A549 (cell line): ENCODE data around the gene AUTS2. TPM values are rescaled to one million over a fixed set of nuclear protein-coding genes. Genes with fewer than 3 reads are reported as not detected.

ENCODE experiments used
- ATAC-seq, 2 experiments: fragments of 200-7000 bp in 1 of 2; fragments of >200 bp in 1 of 2; cut with Nextera tagmentation in 1 of 2; cut with Tn5 transposase in 1 of 2; 3 replicates each; pipeline versions ENCODE4 v1.8.0 to v1.9.1; 2018 to 2020; ENCODE audit warnings: mild to moderate bottlenecking in 1 of 2, moderate library complexity in 1 of 2
- CTCF ChIA-PET: fragments of 300-600 bp; sonication (Branson Sonifier 250); formaldehyde crosslinking; extraction: SDS; loops from one replicate; lab custom pipeline; 2021; ENCODE audit warnings: antibody characterized with exemption, inconsistent platforms; lab: Yijun Ruan, JAX
- POLR2A ChIA-PET: fragments of 350-600 bp; formaldehyde crosslinking; extraction: SDS; loops from one replicate; lab custom pipeline; 2021; ENCODE audit warnings: antibody characterized with exemption, inconsistent platforms; lab: Yijun Ruan, JAX
- DNase-seq, 2 experiments: peaks; one replicate each; pipeline versions ENCODE4 v3.0.0 to v3.0.0-alpha.2; 2011 to 2016; ENCODE audit warnings: low read depth in 1 of 2, low spot score in 1 of 2
- FAIRE-seq: peaks from 2 replicates; lab custom pipeline; 2011; peaks lifted over from hg19 to GRCh38; lab: Jason Lieb, UNC
- H3K27ac ChIP-seq, 2 experiments: fragments of >200 bp; sonication (Bioruptor Twin); formaldehyde crosslinking; 3 replicates each; pipeline ENCODE4 v1.5.1; 2016 to 2017
- H3K4me1 ChIP-seq: fragments of >200 bp; sonication (Bioruptor Twin); formaldehyde crosslinking; 3 replicates; pipeline ENCODE4 v1.6.1; 2016
- H3K4me2 ChIP-seq: fragments of >200 bp; sonication (Bioruptor Twin); formaldehyde crosslinking; 3 replicates; pipeline ENCODE4 v1.6.1; 2016
- H3K4me3 ChIP-seq: fragments of >200 bp; sonication (Bioruptor Twin); formaldehyde crosslinking; 3 replicates; pipeline ENCODE4 v1.5.1; 2016
- H3K9me3 ChIP-seq: fragments of >200 bp; sonication (Bioruptor Twin); formaldehyde crosslinking; 3 replicates; pipeline ENCODE4 v1.6.1; 2016
- BCL3 ChIP-seq: fragments of >200 bp; sonication (Bioruptor Twin); formaldehyde crosslinking; IDR thresholded peaks from 3 replicates; pipeline ENCODE4 v1.6.1; 2016
- CBX2 ChIP-seq: fragments of 200-600 bp; sonication (generic); IDR thresholded peaks from 2 replicates; pipeline ENCODE4 v1.6.1; 2016; ENCODE audit warnings: low read depth, mild to moderate bottlenecking, borderline replicate concordance
- CBX8 ChIP-seq: fragments of 200-600 bp; sonication (generic); IDR thresholded peaks from 2 replicates; pipeline ENCODE4 v1.6.1; 2016
- CEBPB ChIP-seq, 2 experiments: fragments of >200 bp in 1 of 2; sonication (Bioruptor Twin) in 1 of 2; formaldehyde crosslinking in 1 of 2; IDR thresholded peaks; 2 replicates each; pipeline ENCODE4 v1.6.1; 2012 to 2016
- CHD4 ChIP-seq: fragments of 200-600 bp; sonication (generic); IDR thresholded peaks from 2 replicates; pipeline ENCODE4 v1.6.1; 2016; ENCODE audit warnings: antibody characterized with exemption, mild to moderate bottlenecking, borderline replicate concordance
- CTCF ChIP-seq: fragments of >200 bp; sonication (Bioruptor Twin); formaldehyde crosslinking; IDR thresholded peaks from 3 replicates; pipeline ENCODE4 v1.5.1; 2016
- EHF ChIP-seq: fragments of 250-450 bp; sonication (Bioruptor Pico); IDR thresholded peaks from 2 replicates; pipeline ENCODE4 v1.5.0; 2020; ENCODE audit warnings: mild to moderate bottlenecking
- ESRRA ChIP-seq: fragments of 150-350 bp; IDR thresholded peaks from 2 replicates; pipeline ENCODE4 v1.6.1; 2014; ENCODE audit warnings: mild to moderate bottlenecking, low read length, borderline replicate concordance
- FOSB ChIP-seq: fragments of 250-450 bp; sonication (Bioruptor Pico); IDR thresholded peaks from 2 replicates; pipeline ENCODE4 v1.5.0; 2020; ENCODE audit warnings: mild to moderate bottlenecking, moderate library complexity
- HDAC2 ChIP-seq: fragments of 200-600 bp; sonication (generic); IDR thresholded peaks from 2 replicates; pipeline ENCODE4 v1.6.1; 2016
- HMGXB4 ChIP-seq: fragments of 250-450 bp; sonication (Bioruptor Pico); IDR thresholded peaks from 2 replicates; pipeline ENCODE4 v1.5.0; 2021; ENCODE audit warnings: mild to moderate bottlenecking, moderate library complexity, borderline replicate concordance
- JUN ChIP-seq, 2 experiments: fragments of >200 bp; sonication (Bioruptor Twin); formaldehyde crosslinking; IDR thresholded peaks; 2 replicates in 1 of 2; 3 replicates in 1 of 2; pipeline ENCODE4 v1.6.1; 2016 to 2017
- KDM5A ChIP-seq: fragments of 200-600 bp; sonication (generic); IDR thresholded peaks from 2 replicates; pipeline ENCODE4 v1.6.1; 2016; ENCODE audit warnings: antibody characterized with exemption, mild to moderate bottlenecking
- MAX ChIP-seq: IDR thresholded peaks from 2 replicates; pipeline ENCODE4 v1.6.1; 2012
- MYC ChIP-seq: IDR thresholded peaks from 2 replicates; pipeline ENCODE4 v1.6.1; 2012; ENCODE audit warnings: mild to moderate bottlenecking, inconsistent platforms, low read length, improper control_type of control experiment, borderline replicate concordance
- POLR2AphosphoS2 ChIP-seq: conservative IDR thresholded peaks from 2 replicates; pipeline ENCODE4 v1.6.1; 2012; ENCODE audit warnings: low read length, improper control_type of control experiment, inconsistent platforms
- RARB ChIP-seq: fragments of 250-450 bp; sonication (Bioruptor Pico); IDR thresholded peaks from 2 replicates; pipeline ENCODE4 v1.8.0; 2021; ENCODE audit warnings: mild to moderate bottlenecking, moderate library complexity
- RNF2 ChIP-seq: fragments of 200-600 bp; sonication (generic); IDR thresholded peaks from 2 replicates; pipeline ENCODE4 v1.6.1; 2016; ENCODE audit warnings: low read depth, mild to moderate bottlenecking, antibody characterized with exemption, moderate library complexity, borderline replicate concordance
- SREBF2 ChIP-seq: fragments of 450-650 bp; IDR thresholded peaks from 2 replicates; pipeline ENCODE4 v1.6.1; 2014; ENCODE audit warnings: mild to moderate bottlenecking, moderate library complexity
- TP53 ChIP-seq: fragments of 250-450 bp; sonication (Bioruptor Pico); IDR thresholded peaks from 2 replicates; pipeline ENCODE4 v1.5.0; 2021; ENCODE audit warnings: mild to moderate bottlenecking, moderate library complexity
- ZSCAN20 ChIP-seq: fragments of 250-450 bp; sonication (Bioruptor Pico); IDR thresholded peaks from 2 replicates; pipeline ENCODE4 v1.8.0; 2022; ENCODE audit warnings: mild to moderate bottlenecking, moderate library complexity
- WGBS: methylation state at CpG from one replicate; pipeline ENCODE4 v1.1.6; 2017; ENCODE audit errors: missing lambda C conversion rate; 5-methylcytosine and 5-hydroxymethylcytosine counted together
- polyA plus RNA-seq, 4 experiments: library from polyadenylated mRNA; depleted of rRNA in 3 of 4; stranded (reverse); fragments of >200 nt; fragmentation: RNase III in 1 of 4; extraction: RNeasy Plus Mini Kit Qiagen cat#74134 plus additional on column Dnase treatment in 1 of 4; gene quantifications; 2 replicates in 3 of 4; 3 replicates in 1 of 4; pipeline ENCODE4 v1.2.3, GENCODE V29; 2011 to 2017

AUTS2 gene
- polyA plus RNA-seq, 2 of the 4 experiments (the other 2 are of a cell fraction) = 1.6 to 3.6 TPM

GRCh38 chr7:70599446-70600190, 1001.3 kb downstream of the AUTS2 start:
- CTCF ChIA-PET = no interaction called here
- no peak for TF ChIP-seq TP53
- TF ChIP-seq BCL3 = no peak
- no peak for TF ChIP-seq ESRRA
- no peak for TF ChIP-seq EHF (CRISPR knock-in tag)
- TF ChIP-seq HMGXB4 (CRISPR knock-in tag) = no peak
- no peak for TF ChIP-seq RNF2
- no peak for TF ChIP-seq RARB
- no peak for TF ChIP-seq CBX8
- no peak for TF ChIP-seq SREBF2
- TF ChIP-seq MYC = no peak
- no peak for TF ChIP-seq CHD4
- TF ChIP-seq FOSB (CRISPR knock-in tag) = no peak
- TF ChIP-seq MAX = no peak
- TF ChIP-seq KDM5A = no peak
- TF ChIP-seq CTCF = no peak
- no peak for TF ChIP-seq CEBPB (IDR thresholded peaks at IDR 0.05)
- TF ChIP-seq POLR2AphosphoS2 = no peak
- no peak for TF ChIP-seq CBX2
- TF ChIP-seq JUN (IDR thresholded peaks at IDR 0.05) = no peak
- TF ChIP-seq, all 56 proteins: peak for 0
- H3K9me3 ChIP-seq = peaks cover 10% of the 10 kb centered on the region
- H3K4me3 ChIP-seq = no peak overlapping the region
- DNase-seq = no peak
- H3K27ac ChIP-seq = no peak overlapping the region
- ATAC-seq = no peak
- H3K4me2 ChIP-seq = no peak overlapping the region
- FAIRE-seq = no peak
- no peaks in the 10 kb centered on the region for H3K4me1 ChIP-seq
- 13% methylated on average over 5 of the region's 5 CpGs for WGBS
- POLR2A ChIA-PET = interaction anchor here (0.6 kb wide), 1 partner anchor 1142 kb away, joined by 3 read pairs; no protein-coding TSS in a partner anchor

GRCh38 chr7:70600993-70601392, 1002.7 kb downstream of the AUTS2 start:
- Histone ChIP-seq H3K4me1 (no peaks in the 10 kb centered on the region), H3K9me3 (peaks cover 18% of the 10 kb centered on the region), H3K4me2 (no peak overlapping the region), H3K4me3 (no peak overlapping the region), H3K27ac (no peak overlapping the region)
- ATAC-seq (no peak), DNase-seq (no peak), FAIRE-seq (no peak)
- TF ChIP-seq MYC (no peak), ZSCAN20 (no peak), HDAC2 (no peak), CHD4 (no peak)
- CTCF ChIA-PET = no interaction called here
- 96% methylated on average over 1 of the region's 1 CpG for WGBS
- POLR2A ChIA-PET = no interaction called here
